HG03175 (cell line): ENCODE results near the gene POLE.

ENCODE experiments used
- ATAC-seq: cut with Tn5 transposase; IDR thresholded peaks from one replicate; pipeline ENCODE4 v1.9.1; 2021; ENCODE audit warnings: mild to moderate bottlenecking, moderate library complexity; ENCODE audit not compliant: unreplicated experiment

The POLE gene

DNA sequence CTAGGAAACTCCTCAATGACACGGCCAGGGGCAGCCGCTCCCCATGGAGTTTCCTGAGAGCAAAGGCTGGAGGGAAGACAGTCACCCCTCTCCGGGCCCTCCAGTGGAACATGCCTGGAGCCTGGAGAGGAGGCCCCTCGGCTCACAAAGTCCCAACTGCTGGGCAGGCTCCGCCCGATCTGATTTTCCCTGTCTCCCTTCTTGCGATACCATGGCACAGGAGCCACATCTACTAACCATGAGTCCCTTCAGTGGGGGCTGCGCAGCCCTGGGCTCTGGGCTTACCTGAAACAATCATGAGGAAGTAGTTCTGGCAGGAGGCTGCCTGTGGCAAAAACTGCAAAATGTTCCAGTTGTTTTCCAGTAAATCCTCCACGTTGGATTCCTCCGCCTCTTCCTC, 53.2 kb downstream of the POLE start:
- no peak for ATAC-seq

DNA sequence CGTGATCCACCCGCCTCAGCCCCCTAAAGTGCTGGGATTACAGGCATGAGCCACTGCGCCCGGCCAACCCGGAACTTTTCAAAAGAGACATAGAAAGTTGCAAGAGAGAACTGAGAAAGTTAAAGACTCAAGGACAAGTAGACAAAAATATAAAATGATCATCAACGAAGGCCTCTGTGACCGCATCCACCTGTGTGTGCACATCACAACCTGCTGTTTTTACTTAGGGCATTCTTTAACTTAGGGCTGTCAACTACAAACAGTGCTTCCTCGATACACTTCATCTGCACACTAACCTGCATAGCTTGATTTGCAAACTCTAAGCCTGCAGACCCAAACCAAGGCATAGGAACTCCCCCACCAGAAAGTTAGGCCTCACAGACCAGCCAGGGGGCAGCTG, 53.7 kb downstream of the POLE start:
- no peak for ATAC-seq

DNA sequence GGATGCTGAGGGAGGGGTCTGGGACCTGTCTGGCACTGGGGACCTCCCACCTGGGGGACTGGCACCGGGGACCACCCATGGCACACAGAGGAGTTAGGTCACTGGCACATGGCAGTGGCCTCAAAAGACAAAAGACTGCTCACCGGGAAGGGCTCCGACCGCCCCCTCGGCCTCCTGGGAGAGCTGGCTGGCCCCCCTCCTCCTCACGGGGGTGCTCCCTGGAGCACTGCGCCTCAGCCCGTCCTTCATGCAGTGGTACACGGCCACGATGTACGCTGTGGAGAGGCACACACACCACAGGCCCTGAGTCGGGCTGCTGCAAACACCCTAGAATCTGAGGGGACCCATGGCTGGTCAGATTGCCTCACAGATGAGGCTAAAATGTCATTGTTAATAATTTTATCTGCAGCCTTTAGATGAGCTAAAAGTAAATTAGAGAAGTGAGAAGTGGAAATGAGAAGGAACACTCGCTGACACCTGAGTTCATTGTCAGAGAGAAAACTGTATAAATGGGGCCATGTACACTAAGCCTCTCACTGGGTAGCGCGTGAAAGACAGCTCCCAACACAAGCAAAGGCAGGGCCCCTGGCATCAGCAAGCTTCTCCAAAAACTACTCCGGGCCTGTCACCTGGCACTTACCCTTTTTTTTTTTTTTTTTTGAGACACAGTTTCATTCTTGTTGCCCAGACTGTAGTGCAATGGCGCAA, 54.5 kb downstream of the POLE start:
- no peak for ATAC-seq

DNA sequence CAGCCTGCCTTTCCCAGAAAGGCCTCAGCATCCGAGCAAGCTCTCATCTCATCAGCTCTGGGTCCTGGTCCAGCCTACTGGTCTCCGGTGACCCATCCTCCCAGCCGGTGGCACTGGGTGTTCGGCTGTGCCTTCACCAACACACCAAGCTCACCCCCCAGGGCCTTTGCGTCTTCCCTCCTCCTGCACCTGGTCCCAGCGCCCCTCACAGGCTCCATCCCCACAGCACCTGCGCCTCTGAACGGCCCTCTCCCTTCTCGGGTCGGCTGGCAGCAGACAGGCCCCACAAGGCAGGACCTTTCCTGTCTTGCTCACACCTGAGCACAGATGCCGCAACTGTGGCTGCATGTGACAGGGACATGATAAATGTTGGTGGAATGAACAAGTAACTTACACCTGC, 55.5 kb downstream of the POLE start:
- ATAC-seq, result no peak

DNA sequence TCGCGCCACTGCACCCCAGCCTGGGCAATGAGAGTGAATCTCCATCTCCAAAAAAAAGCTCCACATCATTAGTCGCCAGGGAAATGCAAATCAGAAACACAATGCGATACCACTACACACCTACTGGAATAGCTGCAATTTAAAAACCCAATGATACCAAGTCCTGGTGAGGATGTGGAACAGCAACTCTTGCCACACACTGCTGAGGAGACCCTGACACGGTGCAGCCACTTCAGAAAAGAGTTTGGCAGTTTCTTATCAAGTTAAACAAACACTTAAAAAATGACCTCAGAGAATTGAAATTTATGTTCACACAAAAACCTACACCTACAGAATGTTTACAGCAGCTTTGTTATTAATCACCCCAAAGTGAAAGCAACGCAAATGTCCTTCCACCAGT, 56.5 kb downstream of the POLE start:
- ATAC-seq, result no peak

DNA sequence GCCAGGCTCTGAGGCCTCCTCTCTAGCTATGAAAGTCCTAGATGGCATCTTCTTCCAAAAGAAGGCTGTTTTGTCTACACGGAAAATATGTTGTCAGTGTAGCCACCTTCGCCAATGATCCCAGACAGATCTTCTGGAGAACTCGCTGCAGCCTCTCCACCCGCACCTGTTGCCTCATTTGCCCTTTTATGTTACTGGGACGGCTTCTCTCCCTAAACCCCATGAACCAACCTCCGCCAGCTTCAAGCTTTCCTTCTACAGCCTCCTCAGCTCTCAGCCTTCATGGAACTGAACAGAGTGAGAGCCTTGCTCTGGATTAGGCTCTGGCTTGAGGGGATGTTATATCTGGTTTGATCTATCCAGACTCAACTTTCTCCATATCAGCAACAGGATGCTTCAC, 57.8 kb downstream of the POLE start:
- ATAC-seq, result no peak

DNA sequence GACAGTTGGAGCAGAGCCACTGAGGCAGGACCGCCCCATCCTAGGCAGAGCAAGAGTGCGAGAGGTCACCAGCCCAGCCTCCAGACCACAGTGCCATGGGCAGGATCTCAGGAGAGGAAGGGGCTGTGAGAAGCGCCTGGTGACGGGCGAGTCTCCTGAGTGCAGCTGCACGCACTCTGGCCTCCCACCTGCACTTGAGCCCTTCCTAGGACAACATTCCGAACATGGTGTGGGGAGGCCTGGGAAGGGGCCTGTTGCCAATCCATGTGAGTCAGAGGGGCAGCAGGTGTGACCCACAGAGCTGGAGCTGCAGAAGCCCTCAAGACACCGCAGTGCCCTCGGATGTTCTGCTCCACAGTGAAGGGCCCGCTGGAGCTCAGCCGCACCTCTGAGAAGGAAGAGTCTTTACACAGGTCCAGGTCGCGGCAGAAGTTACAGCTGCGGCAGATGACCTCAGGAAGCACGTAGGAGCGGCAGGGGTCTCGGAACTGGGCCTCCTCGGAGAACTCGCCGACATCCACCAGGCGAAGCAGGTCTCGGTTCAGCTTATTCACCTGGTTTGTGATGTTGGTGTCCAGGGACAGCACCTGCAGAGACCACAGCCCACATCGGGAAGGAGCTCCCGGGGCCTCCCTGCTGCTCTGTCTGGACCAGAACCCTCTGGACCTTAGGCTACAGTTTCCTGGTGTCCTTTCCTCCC, 61.3 kb downstream of the POLE start:
- no peak for ATAC-seq

DNA sequence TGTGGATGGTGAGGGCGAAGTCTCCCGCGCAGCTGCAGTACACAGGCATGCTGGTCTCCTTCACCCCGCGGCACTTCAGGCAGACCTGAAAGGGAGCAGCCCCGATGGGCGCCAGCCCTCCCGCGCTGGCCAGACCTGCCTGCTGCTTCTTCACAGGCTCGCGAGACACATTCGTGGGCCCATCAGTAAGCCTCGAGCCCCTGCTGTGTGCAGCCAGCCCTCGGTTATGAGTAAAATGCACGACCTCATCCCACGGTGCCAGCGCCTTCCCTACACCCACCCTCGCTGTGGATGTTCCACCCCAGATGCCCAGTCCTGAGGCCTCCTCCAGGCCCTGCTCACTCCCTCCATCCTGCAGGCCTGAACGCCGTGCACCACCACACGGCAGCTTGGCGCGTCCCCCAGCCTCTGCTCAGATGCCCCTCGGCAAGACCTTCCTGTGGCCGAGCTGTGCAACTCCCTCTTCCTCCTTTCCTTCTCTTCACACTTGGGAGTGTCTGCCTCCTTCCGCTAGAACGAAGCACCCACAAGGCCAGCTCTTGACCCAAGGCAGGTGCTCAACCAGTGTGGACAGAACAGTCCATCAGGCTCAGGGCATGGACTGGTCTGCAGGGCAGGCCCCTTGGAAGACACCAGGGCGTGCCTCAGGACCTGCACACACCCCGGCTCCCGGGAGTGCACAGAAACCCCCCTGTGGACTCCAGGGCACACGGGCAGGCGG, 62.1 kb downstream of the POLE start:
- ATAC-seq, result no peak

DNA sequence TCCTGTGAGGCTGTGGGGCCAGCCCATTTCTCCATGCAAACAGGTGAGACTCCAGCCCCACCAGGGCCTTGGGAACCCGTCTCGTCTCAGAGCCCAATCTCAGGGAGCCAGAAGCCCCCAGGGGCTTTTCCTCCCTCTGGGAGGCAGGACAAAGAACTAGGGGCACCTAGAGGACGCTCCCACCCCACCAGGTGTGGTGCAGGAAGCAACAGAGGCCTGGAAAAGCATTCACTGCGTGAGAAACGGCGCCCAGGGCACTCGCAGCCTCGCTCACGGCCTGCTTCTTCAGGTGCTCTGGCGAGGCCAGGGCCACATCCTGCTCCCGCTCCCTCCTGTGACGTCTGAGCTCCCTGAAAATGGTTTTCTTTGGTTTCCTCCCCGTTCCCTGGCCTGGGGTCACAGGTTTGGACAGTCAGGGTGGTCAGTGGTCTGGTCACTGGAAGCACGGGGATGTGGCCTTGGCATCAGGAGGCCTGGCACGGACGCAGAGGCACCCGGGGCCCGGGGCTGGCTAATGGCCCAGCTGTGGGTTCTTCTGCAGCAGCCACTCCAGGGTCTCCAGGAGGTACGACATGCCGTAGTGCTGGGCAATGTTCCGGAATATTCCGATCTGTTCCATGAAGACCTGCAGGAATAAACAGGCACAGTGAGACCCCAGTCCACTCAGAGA, 62.8 kb downstream of the POLE start:
- no peak for ATAC-seq

DNA sequence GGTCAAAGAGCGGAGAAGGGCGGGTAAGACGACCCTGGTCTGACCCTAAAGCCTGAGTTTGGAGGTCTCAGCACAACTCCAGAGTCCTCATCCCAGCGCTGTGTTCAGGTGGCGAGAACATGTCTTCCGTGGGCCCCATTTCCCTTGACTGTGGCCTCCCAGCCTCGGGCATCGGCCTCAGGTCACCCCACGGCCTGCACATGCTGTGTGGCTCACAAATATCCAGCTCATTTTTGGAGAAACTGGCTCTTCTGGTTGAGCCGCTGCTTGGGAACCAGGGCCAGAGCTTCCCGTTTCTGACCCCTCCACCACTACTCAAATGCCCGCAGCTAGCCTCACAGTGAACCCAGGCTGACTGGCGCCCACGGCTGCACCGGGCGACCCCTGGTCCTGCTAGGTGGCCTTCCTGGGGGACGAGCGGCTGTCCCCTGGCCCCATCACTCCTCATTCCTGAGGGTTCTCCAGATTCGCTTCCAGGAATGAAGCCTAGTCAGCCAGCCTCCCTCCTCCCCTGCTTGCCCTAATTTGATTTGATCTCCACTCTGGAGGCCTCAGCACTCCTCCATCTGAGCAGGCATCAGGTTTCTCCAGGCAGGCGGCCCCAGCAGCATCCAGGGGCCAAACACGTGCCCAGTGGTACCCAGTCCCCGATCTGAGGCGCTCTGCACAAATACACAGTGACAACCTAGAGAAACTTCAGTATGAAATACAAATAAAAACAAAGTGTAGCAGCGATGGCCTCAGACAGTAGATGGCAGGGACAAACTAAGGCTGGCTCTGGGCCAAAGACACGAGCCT, 63.9 kb downstream of the POLE start:
- ATAC-seq, result no peak

DNA sequence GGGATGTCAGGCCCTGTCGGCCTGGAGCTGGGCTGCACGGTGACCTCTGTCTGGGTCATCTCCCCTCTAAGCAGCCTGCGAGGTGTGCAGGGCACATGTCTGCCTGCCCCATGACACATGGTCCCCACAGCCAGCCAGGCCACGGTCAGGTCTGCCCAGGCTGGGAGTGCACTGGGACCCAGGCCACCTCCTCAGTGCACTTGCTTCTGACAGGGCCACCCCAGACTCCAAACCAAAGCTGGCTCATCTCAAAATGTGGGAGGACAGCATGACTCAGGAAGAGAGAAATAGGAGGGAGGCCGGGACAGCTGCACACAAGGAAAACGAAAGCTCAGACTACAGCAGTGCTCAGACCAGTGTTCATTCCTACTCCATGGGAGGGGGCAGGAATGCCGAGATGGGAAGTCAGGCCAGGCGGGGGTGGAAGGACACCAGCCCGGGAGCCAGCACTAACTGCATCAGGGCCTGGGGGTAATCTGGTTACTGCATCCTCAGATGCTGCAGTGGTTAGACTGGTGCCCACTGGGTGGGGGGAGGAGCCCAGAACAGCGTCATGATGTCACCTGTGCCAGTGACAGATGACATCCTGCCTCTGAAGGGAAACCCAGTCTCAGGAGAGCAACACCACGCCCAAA, 64.6 kb downstream of the POLE start:
- no peak for ATAC-seq

DNA sequence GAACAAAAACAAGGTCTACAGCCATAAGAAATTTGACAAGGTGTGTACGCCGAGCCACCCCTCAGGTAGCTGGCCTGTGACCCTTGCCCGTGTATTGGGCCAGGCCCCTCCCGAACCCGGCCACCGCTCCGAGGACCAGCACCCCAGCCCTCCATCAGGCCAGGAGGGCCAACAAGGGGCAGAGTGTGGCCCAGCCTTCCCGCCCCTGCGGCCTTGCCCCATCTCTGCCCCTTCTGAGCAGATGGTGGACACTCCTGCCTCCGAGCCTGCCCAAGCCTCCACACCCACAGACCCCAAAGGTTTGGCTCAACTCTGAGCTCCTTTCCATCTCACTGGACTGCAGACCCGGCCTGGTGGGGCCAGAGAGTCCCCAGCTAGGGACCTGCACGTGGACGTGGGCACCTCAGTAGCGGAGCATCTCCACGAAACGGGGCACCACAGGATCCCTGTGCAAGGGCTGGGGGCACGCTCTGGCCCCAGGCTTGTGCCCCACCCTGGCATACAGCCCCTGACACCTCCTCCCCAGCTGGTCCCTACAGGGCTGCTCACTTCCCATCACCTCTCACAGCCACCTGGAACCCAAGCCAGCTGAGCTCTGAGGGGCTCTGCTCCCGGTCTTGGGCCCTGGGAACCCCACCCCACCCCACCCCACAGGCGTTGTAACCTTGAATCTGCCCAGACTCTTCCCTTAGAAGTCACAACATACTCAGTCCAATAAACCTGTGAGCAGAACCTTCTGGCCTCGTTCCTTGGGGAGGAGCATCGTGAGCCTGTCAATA, 65.3 kb downstream of the POLE start:
- ATAC-seq, result no peak

DNA sequence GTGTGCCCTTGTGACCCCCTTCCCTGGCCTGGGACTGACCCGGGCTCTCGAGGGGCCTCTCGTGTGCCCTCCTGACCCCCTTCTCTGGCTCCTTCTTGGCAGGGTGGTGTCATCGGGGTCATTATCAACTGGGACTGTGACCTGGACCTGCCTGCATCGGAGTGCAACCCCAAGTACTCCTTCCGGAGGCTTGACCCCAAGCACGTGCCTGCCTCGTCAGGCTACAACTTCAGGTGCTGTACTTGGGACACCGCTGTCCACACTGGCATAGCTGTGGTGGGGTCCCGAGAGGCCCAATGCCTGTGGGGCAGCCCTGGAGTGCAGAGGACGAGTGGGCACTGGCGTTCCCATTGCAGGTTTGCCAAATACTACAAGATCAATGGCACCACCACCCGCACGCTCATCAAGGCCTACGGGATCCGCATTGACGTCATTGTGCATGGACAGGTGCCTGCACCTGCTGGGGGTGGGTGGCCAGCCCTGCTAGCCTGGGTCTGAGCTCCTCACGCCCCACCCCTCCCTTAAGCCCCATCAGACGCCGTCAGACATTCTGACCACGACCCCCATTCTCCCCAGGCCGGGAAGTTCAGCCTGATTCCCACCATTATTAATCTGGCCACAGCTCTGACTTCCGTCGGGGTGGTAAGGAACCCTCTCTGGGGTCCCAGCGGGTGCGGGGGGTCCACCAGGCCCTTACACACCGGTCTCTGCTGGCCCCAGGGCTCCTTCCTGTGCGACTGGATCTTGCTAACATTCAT, 66.1 kb downstream of the POLE start:
- no peak for ATAC-seq

DNA sequence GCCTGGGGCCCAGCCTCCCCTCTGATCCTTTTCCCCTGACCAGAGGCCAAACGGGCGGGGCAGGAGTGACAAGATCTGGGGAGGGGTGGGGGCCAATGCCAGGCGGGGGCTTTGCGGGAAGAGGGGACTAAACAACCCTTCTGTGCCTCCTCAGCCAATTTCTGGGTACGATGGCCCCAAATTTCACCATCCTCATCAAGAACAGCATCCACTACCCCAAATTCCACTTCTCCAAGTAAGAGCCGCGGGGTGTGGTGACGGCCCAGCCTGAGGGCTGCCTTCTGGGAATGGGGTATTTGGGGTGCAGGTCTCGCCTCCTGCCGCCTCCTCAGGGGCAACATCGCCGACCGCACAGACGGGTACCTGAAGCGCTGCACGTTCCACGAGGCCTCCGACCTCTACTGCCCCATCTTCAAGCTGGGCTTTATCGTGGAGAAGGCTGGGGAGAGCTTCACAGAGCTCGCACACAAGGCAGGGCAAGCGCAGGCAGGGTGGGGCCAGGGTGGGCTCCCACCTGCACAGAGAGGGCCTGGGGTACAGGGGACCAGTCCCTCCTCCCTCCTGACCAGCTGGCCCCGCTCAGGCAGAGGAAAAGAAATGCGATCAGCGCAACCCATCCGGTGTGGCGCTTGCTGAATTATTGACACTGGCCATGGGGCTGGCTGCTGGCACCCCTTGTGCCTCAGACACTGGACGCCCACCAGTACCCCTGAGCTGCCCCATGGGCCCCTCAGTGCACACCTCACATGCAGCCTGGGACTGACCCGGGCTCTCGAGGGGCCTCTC, 66.8 kb downstream of the POLE start:
- no peak for ATAC-seq

DNA sequence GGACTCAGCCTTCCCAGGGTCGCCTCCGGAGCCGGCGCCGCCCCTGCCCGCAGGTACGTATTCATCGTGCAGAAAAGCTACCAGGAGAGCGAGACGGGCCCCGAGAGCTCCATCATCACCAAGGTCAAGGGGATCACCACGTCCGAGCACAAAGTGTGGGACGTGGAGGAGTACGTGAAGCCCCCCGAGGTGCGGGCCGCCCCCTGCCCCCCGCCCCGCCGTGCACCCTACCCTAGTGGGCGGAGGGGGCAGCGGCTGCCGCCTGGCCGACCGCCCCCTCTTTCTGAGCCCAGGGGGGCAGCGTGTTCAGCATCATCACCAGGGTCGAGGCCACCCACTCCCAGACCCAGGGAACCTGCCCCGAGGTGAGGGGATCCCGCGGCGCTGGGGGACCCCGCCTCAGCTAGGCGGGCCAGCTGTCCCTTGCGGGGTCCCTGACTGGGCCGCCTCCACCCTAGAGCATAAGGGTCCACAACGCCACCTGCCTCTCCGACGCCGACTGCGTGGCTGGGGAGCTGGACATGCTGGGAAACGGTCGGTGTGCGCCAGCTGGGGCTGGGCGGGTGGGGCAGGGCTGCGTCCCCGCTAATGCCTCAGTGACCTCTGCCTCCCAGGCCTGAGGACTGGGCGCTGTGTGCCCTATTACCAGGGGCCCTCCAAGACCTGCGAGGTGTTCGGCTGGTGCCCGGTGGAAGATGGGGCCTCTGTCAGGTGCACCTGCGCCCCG, 67.6 kb downstream of the POLE start:
- no peak for ATAC-seq

DNA sequence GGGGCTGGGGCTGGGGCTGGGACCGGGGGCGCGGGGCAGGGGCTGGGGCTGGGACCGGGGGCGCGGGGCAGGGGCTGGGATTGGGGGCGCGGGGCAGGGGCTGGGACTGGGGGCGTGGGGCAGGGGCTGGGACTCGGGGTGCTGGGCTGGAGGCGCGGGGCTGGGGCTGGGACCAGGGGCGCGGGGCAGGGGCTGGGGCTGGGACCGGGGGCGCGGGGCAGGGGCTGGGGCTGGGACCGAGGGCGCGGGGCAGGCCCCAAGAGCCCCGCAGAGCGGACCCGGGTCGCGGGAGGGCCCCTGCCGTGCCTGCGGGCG, 68.1 kb downstream of the POLE start:
- ATAC-seq, result no peak

DNA sequence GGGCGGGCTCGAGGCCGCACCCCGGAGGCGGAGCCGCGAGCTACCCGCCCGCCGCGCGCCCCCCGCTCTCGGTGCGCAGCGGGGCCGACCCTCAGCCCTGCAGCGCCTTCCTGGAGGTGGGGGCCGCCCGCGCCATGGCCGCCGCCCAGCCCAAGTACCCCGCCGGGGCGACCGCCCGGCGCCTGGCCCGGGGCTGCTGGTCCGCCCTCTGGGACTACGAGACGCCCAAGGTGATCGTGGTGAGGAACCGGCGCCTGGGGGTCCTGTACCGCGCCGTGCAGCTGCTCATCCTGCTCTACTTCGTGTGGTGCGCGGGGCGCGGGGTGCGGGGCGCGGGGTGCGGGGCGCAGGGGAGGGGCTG, 68.5 kb downstream of the POLE start, which contains the start of gene P2RX2:
P2RX2 (plus strand) TSS at position 94 of the 361 bp plus-strand sequence; CDS start at position 135, 41 bp downstream.
- no peak for ATAC-seq
